22Rv1 (cell line): Measurements from ENCODE around the gene SPATA16.

ENCODE experiments used
- ZFX ChIP-seq: fragments of 450-650 bp; IDR thresholded peaks from 2 replicates; pipeline ENCODE4 v1.6.1; 2017; ENCODE audit warnings: antibody characterized with exemption, borderline replicate concordance
- TF ChIP-seq, protein P1 (sequence below): fragments of 450-650 bp; IDR thresholded peaks from 2 replicates; pipeline ENCODE4 v1.5.1; 2017; ENCODE audit warnings: mild to moderate bottlenecking

DNA sequence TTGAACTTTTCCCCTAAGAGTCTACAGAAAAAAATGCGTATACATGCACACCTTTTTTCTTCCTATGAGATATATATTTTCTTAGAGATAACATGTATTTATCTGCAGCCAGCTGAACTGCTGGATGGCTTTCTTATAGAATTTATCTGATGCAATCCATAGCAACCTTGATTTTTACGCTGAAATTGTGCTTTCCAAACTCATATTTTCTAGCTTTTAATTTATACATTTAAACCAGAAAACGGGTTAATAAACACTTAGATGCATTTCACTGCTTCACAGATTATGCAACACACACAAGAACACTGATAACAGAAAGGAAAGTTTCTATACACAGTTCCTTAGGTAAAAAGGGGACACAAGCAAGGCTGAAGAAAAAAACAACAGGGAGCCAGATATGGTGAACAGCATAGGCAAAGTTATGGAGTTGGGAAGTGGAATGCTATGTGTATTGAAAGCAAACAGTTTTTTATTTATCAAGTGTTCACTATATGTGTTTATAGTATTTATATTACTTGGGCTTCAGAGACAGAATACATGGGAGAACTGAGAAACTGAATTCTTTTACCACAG is 149.5 kb downstream of the SPATA16 start:
- TF ChIP-seq, protein P1, sequence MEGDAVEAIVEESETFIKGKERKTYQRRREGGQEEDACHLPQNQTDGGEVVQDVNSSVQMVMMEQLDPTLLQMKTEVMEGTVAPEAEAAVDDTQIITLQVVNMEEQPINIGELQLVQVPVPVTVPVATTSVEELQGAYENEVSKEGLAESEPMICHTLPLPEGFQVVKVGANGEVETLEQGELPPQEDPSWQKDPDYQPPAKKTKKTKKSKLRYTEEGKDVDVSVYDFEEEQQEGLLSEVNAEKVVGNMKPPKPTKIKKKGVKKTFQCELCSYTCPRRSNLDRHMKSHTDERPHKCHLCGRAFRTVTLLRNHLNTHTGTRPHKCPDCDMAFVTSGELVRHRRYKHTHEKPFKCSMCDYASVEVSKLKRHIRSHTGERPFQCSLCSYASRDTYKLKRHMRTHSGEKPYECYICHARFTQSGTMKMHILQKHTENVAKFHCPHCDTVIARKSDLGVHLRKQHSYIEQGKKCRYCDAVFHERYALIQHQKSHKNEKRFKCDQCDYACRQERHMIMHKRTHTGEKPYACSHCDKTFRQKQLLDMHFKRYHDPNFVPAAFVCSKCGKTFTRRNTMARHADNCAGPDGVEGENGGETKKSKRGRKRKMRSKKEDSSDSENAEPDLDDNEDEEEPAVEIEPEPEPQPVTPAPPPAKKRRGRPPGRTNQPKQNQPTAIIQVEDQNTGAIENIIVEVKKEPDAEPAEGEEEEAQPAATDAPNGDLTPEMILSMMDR = no peak
- TF ChIP-seq ZFX = no peak
